Kidney (tissue), 14 donors: ENCODE data around the gene INPP5A. TPM values are rescaled to one million over a fixed set of nuclear protein-coding genes. Genes with fewer than 3 reads are reported as not detected.

ENCODE experiments used
- DNase-seq, 5 donors: peaks; one replicate each; pipeline ENCODE4 v3.0.0-alpha.2; 2013 to 2020
- FAIRE-seq: peaks from 2 replicates; lab custom pipeline; 2012; peaks lifted over from hg19 to GRCh38; lab: Jason Lieb, UNC
- H3K27ac ChIP-seq, 2 donors: one replicate each; pipeline ENCODE4 v1.7.0; 2013; ENCODE audit warnings: low read depth in 2 of 2, low read length in 2 of 2, inconsistent platforms in 1 of 2
- H3K27me3 ChIP-seq: one replicate; pipeline ENCODE4 v1.7.1; 2013; ENCODE audit warnings: low read length, inconsistent platforms; ENCODE audit not compliant: control insufficient read depth, insufficient read depth
- H3K36me3 ChIP-seq, 3 donors: one replicate each; pipeline versions ENCODE4 v1.7.0 to v1.7.1; 2013; ENCODE audit warnings: low read length in 3 of 3, control low read depth in 1 of 3, inconsistent platforms in 1 of 3; ENCODE audit not compliant: insufficient read depth in 3 of 3, control insufficient read depth in 2 of 3
- H3K4me1 ChIP-seq, 3 donors: one replicate each; pipeline versions ENCODE4 v1.7.0 to v1.7.1; 2013; ENCODE audit warnings: low read length in 3 of 3, inconsistent platforms in 1 of 3, low read depth in 1 of 3; ENCODE audit not compliant: control insufficient read depth in 2 of 3, insufficient read depth in 2 of 3
- H3K4me3 ChIP-seq, 3 donors: one replicate each; pipeline versions ENCODE4 v1.7.0 to v1.8.1; 2013; ENCODE audit warnings: low read length in 3 of 3, control low read depth in 1 of 3, inconsistent platforms in 1 of 3
- H3K9ac ChIP-seq, 3 donors: one replicate each; pipeline versions ENCODE4 v1.7.0 to v1.7.1; 2013; ENCODE audit warnings: low read length in 3 of 3, control low read depth in 1 of 3, inconsistent platforms in 1 of 3
- H3K9me3 ChIP-seq, 3 donors: one replicate each; pipeline versions ENCODE4 v1.7.0 to v1.7.1; 2013; ENCODE audit warnings: low read length in 3 of 3, control low read depth in 1 of 3, inconsistent platforms in 1 of 3; ENCODE audit not compliant: control insufficient read depth in 2 of 3, insufficient read depth in 1 of 3
- CTCF ChIP-seq: IDR thresholded peaks from 3 replicates; pipeline ENCODE4 v1.5.1; 2012; ENCODE audit warnings: mild to moderate bottlenecking, moderate library complexity, borderline replicate concordance; ENCODE audit not compliant: insufficient read depth; ENCODE audit errors: extremely low read depth
- intact Hi-C: fragments of 100-400 bp; cut with DNase I; formaldehyde crosslinking; loops from one replicate; pipeline ENCODE4 v1.11.1; 2022
- polyA plus RNA-seq: library from polyadenylated mRNA; stranded (reverse); fragments of 350-450 nt; fragmentation: Illumina TruSeq; extraction: RNeasy Lipid Tissue Mini Kit (QIAGEN cat#74804); gene quantifications from one replicate; pipeline ENCODE4 v1.2.3, GENCODE V29; 2014; ENCODE audit warnings: low read depth, low replicate concordance; ENCODE audit not compliant: insufficient read depth
- total RNA-seq: library from RNA; stranded (reverse); fragmentation: NEBNext Ultra II Directional; extraction: Animal tissue kit (Norgen Biotek cat#: 25700); gene quantifications from one replicate; pipeline ENCODE4 v1.2.1, GENCODE V29; 2021
- donor health status: control.
- donor health status: control.
- donor health status: control.
- donor health status: control.
- donor health status: control.
- donor health status: DM: yes; HTN: yes; CAD: no.
- donor health status: Normal renal cell carcinoma (clear cell type).

Gene INPP5A
- total and polyA plus RNA-seq, 2 donors from 2014 or later, result 20.8 to 40.3 TPM

GRCh38 chr10:132578287-132578951 lies 40.8 kb downstream of the INPP5A start:
- no peak for TF ChIP-seq CTCF
- intact Hi-C loops, result no loop called here

GRCh38 chr10:132579027-132579859 lies 41.7 kb downstream of the INPP5A start:
- H3K36me3 ChIP-seq, result no peaks in the 10 kb centered on the region
- no peak for FAIRE-seq
- intact Hi-C loops, result no loop called here

More at GRCh38 chr10:132578287-132578951, 40.8 kb downstream of the INPP5A start:
- H3K36me3 ChIP-seq, result no peaks in the 10 kb centered on the region
- H3K9me3 ChIP-seq, result no peaks in the 10 kb centered on the region
- peaks cover 0 to 19% (median 10%) of the 10 kb centered on the region in 3 donors for H3K4me1 ChIP-seq
- H3K27me3 ChIP-seq, result no peaks in the 10 kb centered on the region
- no peak overlapping the region for H3K4me3 ChIP-seq
- H3K9ac ChIP-seq, result no peak overlapping the region
- DNase-seq, result peak in 1 of 5 donors; percentile 45
- no peak overlapping the region for H3K27ac ChIP-seq
- FAIRE-seq, result no peak

GRCh38 chr10:132580143-132580542 lies 42.6 kb downstream of the INPP5A start:
- H3K9ac ChIP-seq, result no peak overlapping the region
- H3K27ac ChIP-seq, result no peak overlapping the region
- no peaks in the 10 kb centered on the region for H3K9me3 ChIP-seq
- H3K27me3 ChIP-seq, result no peaks in the 10 kb centered on the region
- H3K36me3 ChIP-seq, result no peaks in the 10 kb centered on the region
- TF ChIP-seq CTCF, result no peak
- no peak overlapping the region for H3K4me3 ChIP-seq
- FAIRE-seq (no peak), DNase-seq (no peak)
- intact Hi-C loops, result no loop called here
- peaks cover 0 to 14% (median 5%) of the 10 kb centered on the region in 3 donors for H3K4me1 ChIP-seq

More at GRCh38 chr10:132579027-132579859, 41.7 kb downstream of the INPP5A start:
- TF ChIP-seq CTCF, result no peak
- Histone ChIP-seq H3K27ac (no peak overlapping the region), H3K4me1 (peaks cover 0 to 19% (median 10%) of the 10 kb centered on the region in 3 donors), H3K9me3 (no peaks in the 10 kb centered on the region), H3K4me3 (no peak overlapping the region), H3K27me3 (no peaks in the 10 kb centered on the region), H3K9ac (no peak overlapping the region)
- peak in 1 of 5 donors; percentile 57 for DNase-seq
